Kidney (tissue), 14 donors: ENCODE data around the gene EFHC2. TPM values are rescaled to one million over a fixed set of nuclear protein-coding genes. Genes with fewer than 3 reads are reported as not detected.

Experiments
- DNase-seq, 5 donors: peaks; one replicate each; pipeline ENCODE4 v3.0.0-alpha.2; 2013 to 2020
- FAIRE-seq: peaks from 2 replicates; lab custom pipeline; 2012; peaks lifted over from hg19 to GRCh38; lab: Jason Lieb, UNC
- H3K27ac ChIP-seq, 2 donors: one replicate each; pipeline ENCODE4 v1.7.0; 2013; ENCODE audit warnings: low read depth in 2 of 2, low read length in 2 of 2, inconsistent platforms in 1 of 2
- H3K27me3 ChIP-seq: one replicate; pipeline ENCODE4 v1.7.1; 2013; ENCODE audit warnings: low read length, inconsistent platforms; ENCODE audit not compliant: control insufficient read depth, insufficient read depth
- H3K36me3 ChIP-seq, 3 donors: one replicate each; pipeline versions ENCODE4 v1.7.0 to v1.7.1; 2013; ENCODE audit warnings: low read length in 3 of 3, control low read depth in 1 of 3, inconsistent platforms in 1 of 3; ENCODE audit not compliant: insufficient read depth in 3 of 3, control insufficient read depth in 2 of 3
- H3K4me1 ChIP-seq, 3 donors: one replicate each; pipeline versions ENCODE4 v1.7.0 to v1.7.1; 2013; ENCODE audit warnings: low read length in 3 of 3, inconsistent platforms in 1 of 3, low read depth in 1 of 3; ENCODE audit not compliant: control insufficient read depth in 2 of 3, insufficient read depth in 2 of 3
- H3K4me3 ChIP-seq, 3 donors: one replicate each; pipeline versions ENCODE4 v1.7.0 to v1.8.1; 2013; ENCODE audit warnings: low read length in 3 of 3, control low read depth in 1 of 3, inconsistent platforms in 1 of 3
- H3K9ac ChIP-seq, 3 donors: one replicate each; pipeline versions ENCODE4 v1.7.0 to v1.7.1; 2013; ENCODE audit warnings: low read length in 3 of 3, control low read depth in 1 of 3, inconsistent platforms in 1 of 3
- H3K9me3 ChIP-seq, 3 donors: one replicate each; pipeline versions ENCODE4 v1.7.0 to v1.7.1; 2013; ENCODE audit warnings: low read length in 3 of 3, control low read depth in 1 of 3, inconsistent platforms in 1 of 3; ENCODE audit not compliant: control insufficient read depth in 2 of 3, insufficient read depth in 1 of 3
- intact Hi-C: fragments of 100-400 bp; cut with DNase I; formaldehyde crosslinking; loops from one replicate; pipeline ENCODE4 v1.11.1; 2022
- polyA plus RNA-seq: library from polyadenylated mRNA; stranded (reverse); fragments of 350-450 nt; fragmentation: Illumina TruSeq; extraction: RNeasy Lipid Tissue Mini Kit (QIAGEN cat#74804); gene quantifications from one replicate; pipeline ENCODE4 v1.2.3, GENCODE V29; 2014; ENCODE audit warnings: low read depth, low replicate concordance; ENCODE audit not compliant: insufficient read depth
- total RNA-seq: library from RNA; stranded (reverse); fragmentation: NEBNext Ultra II Directional; extraction: Animal tissue kit (Norgen Biotek cat#: 25700); gene quantifications from one replicate; pipeline ENCODE4 v1.2.1, GENCODE V29; 2021
- TF ChIP-seq, protein P1 (sequence below): IDR thresholded peaks from 3 replicates; pipeline ENCODE4 v1.5.1; 2012; ENCODE audit warnings: mild to moderate bottlenecking, moderate library complexity, borderline replicate concordance; ENCODE audit not compliant: insufficient read depth; ENCODE audit errors: extremely low read depth
- donor health status: control.
- donor health status: control.
- donor health status: control.
- donor health status: control.
- donor health status: control.
- donor health status: DM: yes; HTN: yes; CAD: no.
- donor health status: Normal renal cell carcinoma (clear cell type).

Gene EFHC2
- total and polyA plus RNA-seq, 2 donors from 2014 or later = 1.6 to 6.4 TPM

DNA sequence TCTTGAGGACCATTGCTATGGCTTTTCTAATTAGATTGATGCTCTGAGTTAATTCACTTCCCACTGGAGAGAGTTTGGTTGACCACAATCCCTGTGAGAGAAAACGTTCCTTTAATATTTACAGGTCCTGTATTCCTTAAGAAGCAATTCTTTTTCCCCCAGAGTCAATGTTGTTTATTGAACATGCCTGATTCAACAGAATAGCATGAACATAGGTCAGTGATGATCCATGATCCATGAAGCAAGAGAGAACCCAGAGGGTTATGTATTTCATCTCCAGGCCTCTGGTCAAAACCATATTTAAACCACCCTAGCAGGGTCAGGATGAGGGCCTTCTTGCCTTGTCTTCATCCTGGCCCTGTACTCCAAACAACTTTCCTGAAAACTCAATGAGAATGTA, 39.4 kb upstream of the EFHC2 start:
- TF ChIP-seq, protein P1, sequence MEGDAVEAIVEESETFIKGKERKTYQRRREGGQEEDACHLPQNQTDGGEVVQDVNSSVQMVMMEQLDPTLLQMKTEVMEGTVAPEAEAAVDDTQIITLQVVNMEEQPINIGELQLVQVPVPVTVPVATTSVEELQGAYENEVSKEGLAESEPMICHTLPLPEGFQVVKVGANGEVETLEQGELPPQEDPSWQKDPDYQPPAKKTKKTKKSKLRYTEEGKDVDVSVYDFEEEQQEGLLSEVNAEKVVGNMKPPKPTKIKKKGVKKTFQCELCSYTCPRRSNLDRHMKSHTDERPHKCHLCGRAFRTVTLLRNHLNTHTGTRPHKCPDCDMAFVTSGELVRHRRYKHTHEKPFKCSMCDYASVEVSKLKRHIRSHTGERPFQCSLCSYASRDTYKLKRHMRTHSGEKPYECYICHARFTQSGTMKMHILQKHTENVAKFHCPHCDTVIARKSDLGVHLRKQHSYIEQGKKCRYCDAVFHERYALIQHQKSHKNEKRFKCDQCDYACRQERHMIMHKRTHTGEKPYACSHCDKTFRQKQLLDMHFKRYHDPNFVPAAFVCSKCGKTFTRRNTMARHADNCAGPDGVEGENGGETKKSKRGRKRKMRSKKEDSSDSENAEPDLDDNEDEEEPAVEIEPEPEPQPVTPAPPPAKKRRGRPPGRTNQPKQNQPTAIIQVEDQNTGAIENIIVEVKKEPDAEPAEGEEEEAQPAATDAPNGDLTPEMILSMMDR = no peak
- DNase-seq (no peak), FAIRE-seq (no peak)
- Histone ChIP-seq H3K27ac (no peak overlapping the region), H3K36me3 (no peaks in the 10 kb centered on the region), H3K9ac (no peak overlapping the region), H3K27me3 (no peaks in the 10 kb centered on the region), H3K4me1 (no peaks in the 10 kb centered on the region), H3K9me3 (no peaks in the 10 kb centered on the region), H3K4me3 (no peak overlapping the region)
- intact Hi-C loops = no loop called here

DNA sequence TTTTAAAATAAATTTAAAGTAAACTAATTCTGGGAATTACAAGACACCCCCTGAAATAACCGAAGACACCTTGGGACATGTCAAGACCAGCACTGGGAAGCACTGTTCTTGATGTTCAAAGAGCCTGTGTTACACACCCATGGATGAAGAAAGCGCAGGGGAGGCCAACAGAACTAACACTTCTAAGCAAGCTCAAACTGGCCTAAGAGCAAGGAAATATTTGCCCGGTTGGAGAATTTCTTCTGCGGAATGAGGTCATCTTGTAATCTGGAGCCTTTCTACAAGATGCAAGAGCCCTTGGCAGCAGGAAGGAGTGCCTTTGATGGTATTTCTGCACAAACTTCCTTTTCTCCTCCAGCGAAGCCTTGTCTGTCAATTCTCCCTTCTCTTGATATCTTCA, 9.3 kb upstream of the EFHC2 start:
- Histone ChIP-seq H3K9ac (no peak overlapping the region), H3K27me3 (no peaks in the 10 kb centered on the region), H3K9me3 (no peaks in the 10 kb centered on the region), H3K4me1 (no peaks in the 10 kb centered on the region), H3K36me3 (no peaks in the 10 kb centered on the region), H3K27ac (no peak overlapping the region), H3K4me3 (no peak overlapping the region)
- intact Hi-C loops = no loop called here
- TF ChIP-seq, protein P1 = no peak
- FAIRE-seq (no peak), DNase-seq (no peak)

DNA sequence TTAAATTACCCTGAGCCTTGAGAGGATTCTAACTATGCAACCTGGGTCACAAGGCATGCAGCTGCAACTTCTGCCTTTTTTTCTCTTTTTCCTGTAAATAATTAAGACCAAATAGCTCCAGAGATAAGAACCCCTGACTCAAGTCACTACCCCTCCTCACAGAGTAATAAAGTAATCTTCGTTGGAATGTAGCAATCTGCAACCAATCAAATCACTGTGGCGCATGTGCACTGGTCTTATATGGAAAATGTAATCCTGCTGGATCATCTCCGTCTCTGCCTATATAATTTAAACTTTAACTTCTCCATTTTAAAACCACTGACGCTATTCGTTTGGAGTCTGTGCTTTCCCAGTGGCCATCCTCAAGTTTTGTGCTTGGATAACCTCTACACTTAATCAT, 6.1 kb upstream of the EFHC2 start:
- Histone ChIP-seq H3K36me3 (no peaks in the 10 kb centered on the region), H3K9me3 (no peaks in the 10 kb centered on the region), H3K27ac (no peak overlapping the region), H3K27me3 (no peaks in the 10 kb centered on the region), H3K4me3 (no peak overlapping the region), H3K9ac (no peak overlapping the region), H3K4me1 (no peaks in the 10 kb centered on the region)
- intact Hi-C loops = no loop called here
- peak in 2 of 5 donors; percentile 47 to 65 for DNase-seq
- no peak for FAIRE-seq
- TF ChIP-seq, protein P1 = no peak

GRCh38 chrX:44344687-44345086, 1.2 kb upstream of the EFHC2 start:
- FAIRE-seq (no peak), DNase-seq (peak in 1 of 5 donors; percentile 4)
- intact Hi-C loops = no loop called here
- H3K27ac ChIP-seq = no peak overlapping the region
- H3K27me3 ChIP-seq = peaks cover 3% of the 10 kb centered on the region
- TF ChIP-seq, protein P1 = no peak
- no peaks in the 10 kb centered on the region for H3K36me3 ChIP-seq
- H3K9ac ChIP-seq = no peak overlapping the region
- no peak overlapping the region for H3K4me3 ChIP-seq
- no peaks in the 10 kb centered on the region for H3K9me3 ChIP-seq
- H3K4me1 ChIP-seq = no peaks in the 10 kb centered on the region
